ENCODE results near the gene MANF.

DNA sequence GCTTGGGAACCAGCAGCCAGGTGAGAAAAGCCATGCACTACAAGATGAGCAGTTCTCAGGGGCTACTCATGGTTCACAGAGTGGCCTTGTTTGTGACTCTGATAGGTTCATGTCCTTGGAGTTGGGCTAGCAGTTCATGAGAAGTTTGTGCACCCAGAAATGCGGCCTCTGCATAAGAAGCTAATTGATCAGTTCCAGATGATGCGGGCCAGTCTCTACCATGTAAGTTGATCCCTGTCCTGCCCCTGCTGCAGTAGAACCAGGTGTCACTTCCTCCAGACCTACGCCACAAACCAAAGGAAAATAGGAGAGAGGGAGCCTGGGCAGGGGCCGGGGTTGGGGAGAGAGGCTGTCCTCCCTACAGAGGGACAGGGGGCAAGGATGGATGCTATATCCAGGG, 27.2 kb upstream of the MANF start:
- no peak for TF ChIP-seq EZH2 (IDR thresholded peaks at IDR 0.05; ENCODE audit: borderline replicate concordance, low read length)
- TF ChIP-seq, protein P1, sequence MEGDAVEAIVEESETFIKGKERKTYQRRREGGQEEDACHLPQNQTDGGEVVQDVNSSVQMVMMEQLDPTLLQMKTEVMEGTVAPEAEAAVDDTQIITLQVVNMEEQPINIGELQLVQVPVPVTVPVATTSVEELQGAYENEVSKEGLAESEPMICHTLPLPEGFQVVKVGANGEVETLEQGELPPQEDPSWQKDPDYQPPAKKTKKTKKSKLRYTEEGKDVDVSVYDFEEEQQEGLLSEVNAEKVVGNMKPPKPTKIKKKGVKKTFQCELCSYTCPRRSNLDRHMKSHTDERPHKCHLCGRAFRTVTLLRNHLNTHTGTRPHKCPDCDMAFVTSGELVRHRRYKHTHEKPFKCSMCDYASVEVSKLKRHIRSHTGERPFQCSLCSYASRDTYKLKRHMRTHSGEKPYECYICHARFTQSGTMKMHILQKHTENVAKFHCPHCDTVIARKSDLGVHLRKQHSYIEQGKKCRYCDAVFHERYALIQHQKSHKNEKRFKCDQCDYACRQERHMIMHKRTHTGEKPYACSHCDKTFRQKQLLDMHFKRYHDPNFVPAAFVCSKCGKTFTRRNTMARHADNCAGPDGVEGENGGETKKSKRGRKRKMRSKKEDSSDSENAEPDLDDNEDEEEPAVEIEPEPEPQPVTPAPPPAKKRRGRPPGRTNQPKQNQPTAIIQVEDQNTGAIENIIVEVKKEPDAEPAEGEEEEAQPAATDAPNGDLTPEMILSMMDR (conservative IDR thresholded peaks at IDR 0.05 in 1 of 2, IDR thresholded peaks at IDR 0.05 in 1 of 2; ENCODE audit: extremely low read depth in 1 of 2, insufficient read depth in 1 of 2, low read depth in 1 of 2, low read length in 2 of 2) = no peak

All from mammary epithelial cell (primary cell).